Glomerular endothelial cell (primary cell): Measurements from ENCODE around the gene TMEM63C. TPM values are rescaled to one million over a fixed set of nuclear protein-coding genes. Genes with fewer than 3 reads are reported as not detected.

Experiments used
- DNase-seq: peaks from one replicate; pipeline ENCODE4 v3.0.0-alpha.2; 2011; ENCODE audit warnings: low read depth, low spot score; ENCODE audit errors: extremely low read depth
- total RNA-seq: library from RNA; depleted of rRNA; stranded (reverse); fragments of >200 nt; gene quantifications from 2 replicates; pipeline ENCODE4 v1.2.3, GENCODE V29; 2015

The TMEM63C gene
- total RNA-seq, 1 donor from 2014 or later, result 0.35 TPM

- no peak for DNase-seq
Observed at GRCh38 chr14:77248666-77249065, 67.1 kb downstream of the TMEM63C start.

GRCh38 chr14:77249286-77249685 is 67.7 kb downstream of the TMEM63C start:
- no peak for DNase-seq

- no peak for DNase-seq
Observed at GRCh38 chr14:77250927-77251326, 69.3 kb downstream of the TMEM63C start.

GRCh38 chr14:77251870-77252269 is 70.3 kb downstream of the TMEM63C start:
- DNase-seq, result no peak

GRCh38 chr14:77253333-77254190 is 72.0 kb downstream of the TMEM63C start:
- no peak for DNase-seq

- no peak for DNase-seq
Observed at GRCh38 chr14:77256694-77257093, 75.1 kb downstream of the TMEM63C start.

GRCh38 chr14:77257700-77258099 is 76.1 kb downstream of the TMEM63C start:
- no peak for DNase-seq

- DNase-seq, result no peak
Observed at GRCh38 chr14:77258566-77258965, 77.0 kb downstream of the TMEM63C start.

GRCh38 chr14:77259025-77259715 is 77.6 kb downstream of the TMEM63C start:
- DNase-seq, result no peak

GRCh38 chr14:77260199-77260598 is 78.6 kb downstream of the TMEM63C start:
- DNase-seq, result no peak

GRCh38 chr14:77260631-77261030 is 79.0 kb downstream of the TMEM63C start:
- DNase-seq, result no peak

- DNase-seq, result no peak
Observed at GRCh38 chr14:77264466-77265186, 83.0 kb downstream of the TMEM63C start.

GRCh38 chr14:77265187-77265515 is 83.6 kb downstream of the TMEM63C start:
- no peak for DNase-seq

GRCh38 chr14:77265561-77266335 is 84.2 kb downstream of the TMEM63C start:
- no peak for DNase-seq

GRCh38 chr14:77266336-77266735 is 84.7 kb downstream of the TMEM63C start:
- no peak for DNase-seq

- no peak for DNase-seq
Observed at GRCh38 chr14:77267937-77268699, 86.5 kb downstream of the TMEM63C start.

GRCh38 chr14:77268989-77269600 is 87.5 kb downstream of the TMEM63C start:
- no peak for DNase-seq

- DNase-seq, result no peak
Observed at GRCh38 chr14:77270361-77271112, 88.9 kb downstream of the TMEM63C start.
